ENCODE results near the gene WNT16.

WNT16 gene

DNA sequence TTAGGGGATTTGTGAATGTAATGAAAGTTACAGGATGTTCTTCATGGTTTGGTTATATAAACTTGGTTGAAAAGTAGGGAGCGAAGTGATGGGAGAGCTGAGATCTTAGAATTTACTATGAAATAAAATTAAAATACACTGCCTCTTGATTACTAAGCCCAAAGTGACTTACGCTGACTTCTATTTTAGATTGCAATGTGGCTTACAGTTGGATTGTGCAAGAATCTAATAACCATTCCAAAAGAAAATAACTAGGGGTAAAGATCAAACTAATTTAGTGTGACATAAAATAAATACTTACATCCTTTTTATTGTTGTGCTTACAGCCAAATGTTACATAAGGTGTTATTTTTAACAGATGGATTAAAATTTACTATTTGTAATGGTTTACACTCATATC is 15.3 kb downstream of the WNT16 start:
- no peak for DNase-seq (ENCODE audit: low read depth)

DNA sequence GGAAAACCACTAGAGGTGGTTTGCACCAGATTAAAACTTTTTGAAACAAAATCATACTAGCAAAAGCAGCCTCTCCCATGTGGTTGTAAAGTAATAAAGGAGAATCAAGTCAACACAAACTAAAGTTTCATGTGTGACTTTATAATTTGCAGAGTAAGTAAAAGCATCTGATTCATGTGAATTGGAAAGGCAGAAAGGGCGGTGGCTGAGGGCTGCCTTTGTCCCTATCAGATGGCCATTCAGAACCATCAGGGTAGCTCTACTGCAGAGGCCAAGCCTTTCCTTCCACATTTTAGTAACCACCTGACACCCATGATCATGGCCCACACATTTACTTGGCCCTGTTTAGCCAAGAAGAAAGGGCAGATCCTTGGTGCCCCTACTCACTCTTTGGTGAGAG is 15.7 kb downstream of the WNT16 start:
- no peak for DNase-seq (ENCODE audit: low read depth)

- DNase-seq (ENCODE audit: low read depth): no peak
Observed at GRCh38 chr7:121351682-121352081, 22.9 kb downstream of the WNT16 start.

DNA sequence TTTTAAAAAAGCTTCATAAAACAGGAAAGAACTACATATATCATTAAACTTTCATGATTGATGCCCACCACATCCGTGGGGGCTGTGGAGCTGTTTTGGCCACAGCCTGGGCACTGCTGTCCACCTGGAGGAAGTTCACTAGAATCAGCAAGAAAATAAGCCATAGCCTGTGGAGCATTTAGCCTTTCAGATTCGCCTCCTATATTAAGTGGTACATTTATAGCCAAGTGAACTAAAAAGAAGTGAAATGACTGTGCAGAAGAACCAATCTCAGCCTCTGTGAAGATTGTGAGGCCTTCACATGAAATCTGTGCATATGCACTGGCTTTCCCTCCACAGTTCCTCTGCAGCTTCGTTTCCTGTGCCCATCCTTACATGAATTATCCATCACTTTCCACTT is 23.5 kb downstream of the WNT16 start:
- no peak for DNase-seq (ENCODE audit: low read depth)

DNA sequence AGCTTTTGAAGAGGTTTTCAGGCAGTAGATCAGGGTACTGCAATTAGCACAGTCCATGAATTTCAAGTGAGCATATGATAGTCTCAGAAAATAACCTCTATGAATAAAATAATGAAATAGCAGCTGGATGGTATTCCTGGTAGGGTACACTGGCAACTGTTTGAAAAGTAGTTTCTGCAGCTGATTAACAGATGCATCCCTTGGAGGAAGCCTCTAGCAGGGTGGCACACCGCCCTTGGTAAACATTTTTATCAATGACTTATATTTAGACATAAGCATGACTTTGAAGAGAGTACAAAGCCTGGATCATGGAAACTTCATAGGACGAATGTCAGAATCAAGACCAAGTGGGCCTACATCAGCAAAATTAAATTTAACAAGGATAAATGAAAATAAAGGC is 26.8 kb downstream of the WNT16 start:
- no peak for DNase-seq (ENCODE audit: low read depth)

DNA sequence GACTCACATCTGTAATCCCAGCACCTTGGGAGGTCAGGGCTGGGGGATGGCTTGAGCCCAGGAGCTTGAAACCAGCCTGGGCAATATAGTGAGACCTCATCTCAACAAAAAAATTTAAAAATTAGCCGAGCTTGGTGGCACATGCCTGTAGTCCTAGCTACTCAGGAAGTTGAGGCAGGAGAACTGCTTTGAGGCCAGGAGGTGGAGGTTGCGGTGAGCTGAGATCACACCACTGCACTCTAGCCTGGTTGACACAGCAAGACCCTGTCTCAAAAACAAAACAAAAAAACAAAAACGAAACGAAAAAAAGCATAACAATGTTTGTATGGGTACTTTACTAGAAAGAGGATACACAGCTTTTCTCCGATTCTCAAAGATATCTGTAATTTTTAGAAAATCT is 31.8 kb downstream of the WNT16 start:
- no peak for DNase-seq (ENCODE audit: low read depth)

DNA sequence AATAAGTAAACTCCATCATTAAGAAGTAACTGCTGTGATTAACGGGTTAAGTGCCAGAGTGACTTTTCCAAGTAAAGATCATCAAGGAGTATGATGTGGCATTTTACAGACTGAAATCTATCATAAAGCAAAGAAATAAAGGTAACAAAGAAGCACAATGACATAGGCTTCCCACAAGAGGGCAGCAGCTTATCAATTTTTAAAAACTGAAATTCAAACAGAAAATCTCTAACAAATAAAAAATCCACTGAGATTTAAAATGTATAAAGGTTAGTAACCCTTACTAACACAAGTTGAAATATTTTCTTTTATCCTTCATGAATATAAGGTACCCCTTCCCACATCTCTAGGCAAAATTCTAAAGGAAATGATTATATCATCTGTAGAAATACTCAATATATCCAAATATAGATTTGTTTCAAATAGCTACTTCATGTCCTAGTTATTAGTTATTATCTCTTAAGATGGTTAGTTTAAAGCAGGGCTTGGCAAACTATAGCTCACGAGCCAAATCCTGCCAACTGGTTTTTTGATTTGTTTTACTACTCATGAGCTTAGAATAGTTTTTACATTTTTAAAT is 38.1 kb downstream of the WNT16 start:
- DNase-seq (ENCODE audit: low read depth): no peak

- DNase-seq (ENCODE audit: low read depth): no peak
Observed at GRCh38 chr7:121369462-121369861, 40.7 kb downstream of the WNT16 start.

DNA sequence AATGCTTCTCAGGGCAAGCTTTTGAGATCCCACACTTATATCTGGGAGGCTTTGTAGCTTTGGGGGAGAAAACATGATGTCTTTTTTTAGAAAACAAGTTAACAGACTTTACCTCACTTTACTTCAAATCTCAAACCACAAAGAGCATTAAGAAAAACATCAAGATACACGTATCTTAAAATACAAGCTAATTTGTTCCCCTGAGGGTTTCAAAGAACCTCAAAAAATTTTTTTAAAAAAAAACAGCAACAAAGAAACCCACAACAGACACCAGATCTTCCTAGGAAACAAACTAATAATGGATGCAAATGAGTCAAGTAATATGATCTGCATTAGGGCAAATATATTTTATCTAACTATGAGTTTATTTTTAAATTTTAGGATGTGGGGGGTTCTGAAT is 42.6 kb downstream of the WNT16 start:
- DNase-seq (ENCODE audit: low read depth): no peak

DNA sequence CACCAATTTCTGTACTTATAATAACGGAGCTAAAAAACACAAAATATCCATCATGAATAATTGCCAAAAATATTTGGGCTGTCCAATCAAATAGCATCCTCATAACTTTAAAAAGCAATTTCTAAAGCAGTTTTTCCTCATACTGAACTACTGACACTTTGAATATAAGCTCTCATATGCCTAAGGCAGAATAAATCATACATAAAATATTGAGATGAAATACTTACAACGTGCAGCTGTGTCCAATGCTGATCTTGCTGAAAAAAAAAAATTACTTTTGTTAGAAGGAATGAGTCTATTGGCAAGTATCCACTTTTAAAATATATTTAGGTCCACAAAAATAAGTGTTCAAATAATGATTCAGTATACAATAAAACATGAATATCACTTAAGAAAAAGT is 43.1 kb downstream of the WNT16 start:
- no peak for DNase-seq (ENCODE audit: low read depth)

DNA sequence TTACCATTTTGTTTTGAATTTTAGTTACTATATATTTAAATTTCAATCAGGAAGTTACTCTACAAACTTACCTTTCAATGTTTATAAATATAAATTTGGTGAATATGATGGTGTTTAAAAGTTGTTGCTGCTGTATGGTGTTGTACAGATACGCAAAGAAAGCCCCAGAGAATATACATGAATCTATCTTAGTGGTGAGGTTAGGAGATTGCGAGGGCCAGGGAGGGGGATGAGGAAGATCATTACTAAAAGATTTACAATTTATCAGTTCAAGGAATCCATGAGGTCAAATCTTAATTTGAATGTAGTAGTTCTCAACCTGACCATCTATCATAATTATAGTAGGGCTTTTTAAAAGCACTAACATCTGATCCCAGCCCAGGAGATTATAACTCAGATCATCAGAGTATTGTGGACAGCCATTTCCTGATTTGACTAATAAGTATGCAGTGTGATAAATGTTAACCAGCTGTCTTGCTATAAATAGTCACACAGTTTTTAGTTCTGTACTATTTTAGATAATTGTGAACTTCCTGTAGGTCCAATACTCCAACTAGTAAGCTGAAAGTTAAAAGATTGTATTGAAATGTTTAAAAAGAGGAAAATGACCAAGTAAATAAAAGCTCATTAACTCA is 43.7 kb downstream of the WNT16 start:
- DNase-seq (ENCODE audit: low read depth): no peak

DNA sequence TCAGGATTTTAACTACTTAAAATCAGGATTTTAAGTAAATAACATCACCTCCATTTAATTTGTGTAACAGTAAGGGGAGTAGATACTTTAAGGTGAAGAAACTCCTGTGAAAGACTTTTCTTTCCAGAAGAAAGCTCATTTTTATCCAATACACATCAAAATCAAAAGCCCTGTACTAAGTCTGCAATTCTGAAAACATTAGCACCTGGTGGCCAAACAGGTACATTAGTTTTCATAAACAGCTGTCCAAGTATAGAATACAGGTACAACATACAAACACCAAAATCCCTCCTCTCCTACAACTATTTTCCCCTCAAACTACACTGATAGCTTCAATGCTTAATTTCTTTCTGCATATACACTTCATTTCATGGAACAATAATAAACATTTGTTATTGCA is 44.4 kb downstream of the WNT16 start:
- DNase-seq (ENCODE audit: low read depth): no peak

GRCh38 chr7:121376979-121377378 is 48.2 kb downstream of the WNT16 start:
- no peak for DNase-seq (ENCODE audit: low read depth)

DNA sequence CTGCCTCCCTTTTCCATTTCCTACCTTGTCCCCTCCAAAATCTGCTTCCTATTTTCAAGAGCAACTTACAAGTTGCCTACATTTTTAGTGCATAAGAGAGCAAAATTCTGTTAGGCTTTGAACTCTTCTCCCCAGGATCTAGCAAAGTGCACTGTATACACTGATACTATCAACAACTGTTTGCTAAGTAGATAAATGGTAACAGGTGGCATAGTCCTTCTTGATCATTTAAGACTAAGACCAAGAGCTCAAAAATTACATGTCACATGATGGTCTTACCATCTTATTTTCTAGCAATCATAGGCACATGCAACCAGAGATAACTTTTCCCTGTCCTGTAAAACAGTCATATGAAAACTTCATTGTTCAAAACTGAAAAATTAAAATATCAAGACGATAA is 51.1 kb downstream of the WNT16 start:
- DNase-seq (ENCODE audit: low read depth): no peak

DNA sequence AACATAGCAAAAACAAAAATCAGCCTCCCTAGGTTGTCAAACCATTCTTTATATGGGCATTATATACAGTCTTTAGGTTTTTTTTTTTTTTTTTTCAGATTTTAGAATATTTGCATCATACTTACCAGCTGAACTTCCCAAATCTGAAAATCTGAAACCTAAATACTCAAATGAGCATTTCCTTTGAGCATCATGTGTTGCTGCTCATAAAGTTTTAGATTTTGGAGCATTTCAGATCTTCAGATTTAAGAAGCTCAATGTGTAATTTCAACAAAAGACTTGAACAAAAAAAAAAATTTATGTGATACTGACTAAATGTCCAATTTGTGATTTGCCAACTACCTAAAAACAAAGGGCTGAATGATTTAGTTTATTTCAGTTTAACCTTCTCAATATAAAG is 53.7 kb downstream of the WNT16 start:
- no peak for DNase-seq (ENCODE audit: low read depth)

DNA sequence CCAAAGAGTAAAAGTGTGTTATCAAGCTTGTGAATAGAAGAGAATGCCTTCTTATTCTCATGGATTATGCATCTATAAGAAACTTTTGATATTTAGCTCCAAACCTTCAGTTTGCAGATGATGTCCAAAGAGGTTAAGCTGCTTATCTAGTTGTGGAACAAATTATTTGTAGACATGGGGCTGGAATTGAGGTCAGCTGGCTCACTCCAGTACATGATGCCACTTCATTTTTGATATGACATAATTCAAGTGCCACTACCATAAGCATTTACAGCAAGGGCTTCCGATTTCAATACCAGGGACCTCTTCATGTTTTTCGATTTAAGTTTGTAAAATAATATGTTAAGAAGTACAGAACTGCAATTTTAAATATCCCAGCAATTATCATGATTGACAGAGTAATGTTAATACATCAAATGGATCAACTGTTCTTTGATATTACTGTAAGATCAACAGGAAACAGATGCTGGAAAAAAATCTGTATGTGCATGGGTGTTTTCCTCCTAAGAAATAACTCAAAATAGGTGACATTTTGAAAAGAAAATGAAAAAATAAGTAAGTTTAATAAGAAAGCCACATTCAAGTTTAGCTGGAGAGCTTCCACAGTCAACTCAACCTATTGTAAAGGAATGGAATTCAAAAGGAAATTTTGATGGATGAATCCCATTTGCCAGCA is 54.6 kb downstream of the WNT16 start:
- no peak for DNase-seq (ENCODE audit: low read depth)

- DNase-seq (ENCODE audit: low read depth): no peak
Observed at GRCh38 chr7:121384265-121384664, 55.5 kb downstream of the WNT16 start.

DNA sequence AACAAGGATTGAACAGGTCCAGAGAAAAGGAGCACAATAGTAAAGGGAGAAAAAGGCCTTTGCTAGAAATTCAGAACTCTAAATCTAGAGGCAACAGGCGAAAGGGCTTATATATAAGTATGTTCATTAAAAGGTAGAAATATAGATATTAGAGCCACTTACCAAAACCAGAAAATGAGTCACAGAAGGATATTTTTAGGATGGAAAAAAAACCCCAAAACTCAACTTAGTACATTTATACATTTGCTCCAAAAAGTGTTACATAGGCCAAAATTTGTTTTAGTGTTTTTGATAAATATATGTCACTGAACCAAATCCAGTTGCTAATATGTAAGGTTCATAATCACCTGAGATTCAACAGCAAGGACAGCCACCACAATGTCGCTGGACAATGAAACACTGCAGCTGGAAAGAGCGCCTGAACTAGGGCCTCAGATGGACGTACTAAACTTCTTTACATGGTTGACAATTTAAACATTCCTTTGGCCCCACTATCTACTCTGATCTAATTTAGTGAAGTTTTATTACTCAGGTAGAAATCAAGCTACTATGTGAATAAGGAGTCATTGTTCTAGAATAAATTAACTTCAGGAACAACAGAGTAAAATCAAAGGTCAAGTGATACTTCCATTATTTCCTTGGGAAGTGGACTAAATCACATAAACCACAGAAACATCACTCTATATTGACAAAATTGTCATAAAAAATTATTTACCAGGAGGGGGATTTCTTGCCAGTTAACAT is 56.4 kb downstream of the WNT16 start:
- no peak for DNase-seq (ENCODE audit: low read depth)

DNA sequence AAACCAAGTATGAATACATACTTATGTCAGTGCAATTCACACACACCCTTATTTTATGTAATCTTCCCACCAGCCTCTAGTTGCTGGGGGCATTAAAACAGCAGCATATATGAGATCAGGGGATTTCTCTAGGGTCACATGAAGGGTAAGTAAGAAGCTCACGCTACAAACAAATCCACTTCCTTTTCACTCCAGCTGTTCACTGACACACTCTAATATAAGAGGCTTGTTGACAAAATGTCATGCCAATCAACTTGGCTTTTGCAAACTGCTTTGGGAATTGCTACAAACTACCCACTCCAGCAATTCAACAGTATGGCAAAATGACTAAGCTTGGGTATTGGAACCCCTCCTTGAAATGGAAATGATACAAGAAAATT is 57.0 kb downstream of the WNT16 start:
- no peak for DNase-seq (ENCODE audit: low read depth)

- no peak for DNase-seq (ENCODE audit: low read depth)
Observed at GRCh38 chr7:121388950-121389349, 60.1 kb downstream of the WNT16 start.

DNA sequence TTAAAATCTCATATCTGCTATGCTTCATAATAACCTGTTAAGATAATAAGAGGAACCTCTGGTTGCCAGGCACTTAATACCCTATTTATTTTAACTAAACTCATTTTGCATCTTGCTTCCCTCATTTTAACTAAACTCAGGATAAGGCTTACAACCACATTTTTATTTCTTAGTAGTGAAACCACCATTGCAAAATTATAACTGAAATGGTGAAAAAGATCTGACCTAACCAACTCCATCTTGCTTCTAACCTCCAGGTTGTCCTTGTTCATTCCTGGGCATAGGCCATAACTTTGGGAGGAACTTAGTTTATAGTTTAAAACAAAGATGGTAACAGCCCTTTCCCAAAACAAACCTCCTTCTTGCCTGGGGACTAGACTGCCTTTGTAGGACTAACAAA is 61.3 kb downstream of the WNT16 start:
- no peak for DNase-seq (ENCODE audit: low read depth)

GRCh38 chr7:121390617-121391016 is 61.8 kb downstream of the WNT16 start:
- DNase-seq (ENCODE audit: low read depth): no peak
